ENCODE results near the gene MRPL2.

Gene MRPL2

DNA sequence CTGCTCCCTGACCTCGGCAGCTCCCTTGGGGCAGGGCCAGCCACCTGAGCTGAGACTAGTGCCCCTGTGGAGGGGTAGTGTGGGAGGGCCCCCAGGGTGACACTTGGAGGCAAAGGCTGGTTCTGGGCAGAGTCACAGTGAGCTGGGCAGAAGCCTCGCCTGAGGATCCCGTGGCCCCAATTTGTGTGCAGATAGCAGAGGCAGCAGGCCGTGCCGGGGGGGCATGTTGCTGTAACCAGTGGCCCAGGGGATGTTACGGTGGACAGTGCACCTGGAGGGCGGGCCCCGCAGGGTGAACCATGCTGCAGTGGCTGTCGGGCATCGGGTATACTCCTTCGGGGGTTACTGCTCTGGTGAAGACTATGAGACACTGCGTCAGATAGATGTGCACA lies 42.3 kb downstream of the MRPL2 start:
- DNase-seq: no peak

DNA sequence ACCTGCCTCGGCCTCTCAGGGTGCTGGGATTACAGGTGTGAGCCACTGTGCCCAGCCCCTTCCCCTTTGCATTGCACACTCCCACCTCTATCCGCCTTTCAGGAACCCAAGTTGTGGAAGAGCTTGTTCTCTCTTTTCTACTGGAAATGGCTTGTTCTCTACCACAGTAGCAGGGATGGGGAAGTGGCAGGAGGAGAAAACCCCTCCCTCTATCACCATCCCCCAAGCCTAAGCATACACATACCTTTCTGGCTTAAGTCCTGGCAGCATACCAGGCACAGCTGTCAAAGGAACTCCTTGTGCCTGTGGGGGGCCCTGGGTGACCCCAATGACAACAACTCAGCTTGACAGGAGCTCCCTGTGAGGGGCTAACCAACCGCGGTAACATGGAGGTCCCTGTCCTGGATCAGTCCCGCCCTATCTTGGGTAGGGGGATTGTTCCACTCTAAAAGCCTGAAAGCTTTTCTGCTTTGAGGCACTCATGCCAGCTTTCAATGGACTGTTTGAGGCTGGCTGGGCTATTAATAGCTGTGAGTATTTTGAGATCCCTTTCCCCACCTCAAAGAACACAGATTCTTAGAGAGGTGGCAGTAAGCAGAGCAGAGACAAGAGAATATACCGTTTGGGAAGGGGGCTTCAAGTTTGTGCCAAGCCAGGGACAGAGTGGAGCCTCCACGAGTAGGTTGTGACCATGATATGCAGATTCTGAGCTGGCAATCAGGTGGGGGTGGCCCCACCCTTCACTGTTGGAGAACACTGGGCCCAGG lies 42.9 kb downstream of the MRPL2 start:
- no peak for DNase-seq

DNA sequence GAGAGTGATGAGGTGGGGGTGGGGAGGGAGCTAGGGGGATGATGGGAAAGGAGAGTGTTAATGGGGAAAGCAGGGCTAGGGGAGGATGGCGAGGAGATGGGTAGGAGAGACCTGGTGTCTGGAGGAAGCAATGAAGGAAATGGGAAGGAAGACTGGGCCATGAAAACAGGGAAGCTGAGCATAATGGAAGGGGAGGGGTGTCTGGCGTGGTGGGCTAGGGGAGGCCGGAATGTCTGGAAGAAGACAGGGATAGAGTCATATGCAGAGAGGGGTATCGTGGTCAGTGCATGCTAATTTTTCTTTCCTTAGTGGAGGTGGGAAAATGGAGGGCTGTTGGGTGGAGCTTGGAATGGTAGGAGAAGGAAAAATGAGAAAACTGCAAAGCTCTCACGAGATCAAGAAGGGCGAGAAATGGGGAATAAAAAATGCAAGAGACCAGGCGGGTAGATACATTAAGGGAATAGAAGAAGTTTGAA lies 44.8 kb downstream of the MRPL2 start:
- DNase-seq: no peak

DNA sequence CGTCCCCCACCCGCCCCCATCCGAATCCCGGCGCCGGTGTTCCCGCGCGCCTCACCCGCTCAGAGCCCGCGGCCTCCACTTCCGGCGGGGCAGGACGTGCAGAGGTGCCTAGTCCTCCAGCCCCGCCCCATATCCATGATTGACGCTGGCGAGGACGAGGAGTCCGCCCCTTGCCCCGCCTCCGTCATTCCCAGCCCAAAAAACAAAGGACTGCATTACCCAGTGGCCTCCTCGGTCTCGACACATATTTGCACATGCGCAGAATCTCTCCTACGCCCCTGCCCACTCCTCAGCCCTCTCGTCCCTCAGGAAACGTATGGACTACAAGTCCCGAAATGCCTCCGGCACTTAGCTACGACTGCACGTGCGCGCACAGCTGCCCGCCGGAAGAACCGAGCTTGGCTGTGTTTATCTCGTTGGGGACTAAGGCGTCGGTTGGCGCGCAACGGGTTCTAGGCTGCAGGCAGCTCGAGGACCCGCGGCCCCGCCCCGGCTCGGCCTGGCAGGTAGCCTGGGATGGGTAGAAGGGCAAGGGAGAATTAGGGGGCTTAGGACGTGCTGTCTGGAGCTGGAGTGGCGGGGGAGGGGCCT lies 45.3 kb downstream of the MRPL2 start, which contains the start of the genes KLHDC3 and MEA1:
KLHDC3 (plus strand) TSS at position 407 of the 591 bp plus-strand sequence. CDS start 2,944 bp downstream, outside the sequence.
MEA1 (minus strand) TSS at position 104 of the 591 bp plus-strand sequence. CDS start 133 bp downstream, outside the sequence.
- peak; percentile 99 for DNase-seq

DNA sequence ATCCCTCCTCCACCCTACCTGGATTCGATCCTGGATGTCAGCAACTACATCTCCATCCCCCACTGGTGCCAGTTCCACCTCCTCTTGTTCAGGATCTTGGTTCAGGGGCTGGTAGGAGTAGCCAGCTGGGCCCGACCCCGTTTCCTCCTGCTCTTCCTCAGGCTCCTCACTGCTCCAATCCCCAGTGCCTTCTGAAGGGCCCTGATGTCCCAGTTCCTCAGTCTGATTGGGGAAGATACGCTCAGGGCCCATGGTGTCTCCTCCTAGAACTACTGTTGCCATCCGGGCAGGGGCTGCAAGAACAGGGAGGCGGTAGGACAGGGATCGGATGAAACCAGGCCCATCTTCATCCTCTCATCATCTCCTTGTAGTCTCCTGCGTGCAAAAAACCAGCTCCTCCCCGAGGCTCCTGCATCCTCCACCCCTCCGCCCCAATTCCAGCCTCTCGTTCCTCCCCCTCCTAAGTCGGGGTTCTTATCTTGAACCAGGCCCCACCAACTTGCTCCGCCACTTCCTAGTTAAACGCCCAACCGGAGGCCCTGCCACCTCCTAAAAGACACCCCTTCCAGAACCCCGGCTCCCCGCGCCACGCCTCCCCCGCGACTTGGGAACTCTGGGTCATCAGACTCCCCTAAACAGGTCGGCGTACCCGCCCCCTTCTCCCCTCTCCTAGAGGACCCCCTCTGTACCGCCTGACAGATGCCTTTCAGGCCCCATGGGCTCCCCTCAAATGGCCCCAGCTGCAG lies 46.0 kb downstream of the MRPL2 start:
- DNase-seq: no peak

DNA sequence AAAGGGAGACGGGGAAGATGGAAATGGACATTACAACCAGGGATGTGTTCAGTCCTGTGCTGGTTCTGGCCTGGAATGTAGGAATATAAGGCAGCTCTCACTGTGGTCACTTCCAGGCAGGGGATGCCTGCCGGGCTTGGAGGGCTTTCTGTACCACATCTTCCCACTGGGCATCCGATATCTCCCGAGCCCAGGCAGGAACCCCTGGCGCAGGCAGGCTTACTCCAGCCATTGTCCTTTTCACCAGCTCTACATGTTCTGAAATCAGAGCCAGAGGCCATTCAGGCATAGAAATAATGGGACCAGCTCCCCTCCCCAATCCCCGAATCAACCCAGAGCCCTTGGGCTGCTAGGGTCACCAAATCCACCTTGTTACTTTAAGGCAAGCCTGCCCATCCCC lies 46.9 kb downstream of the MRPL2 start:
- DNase-seq: no peak

DNA sequence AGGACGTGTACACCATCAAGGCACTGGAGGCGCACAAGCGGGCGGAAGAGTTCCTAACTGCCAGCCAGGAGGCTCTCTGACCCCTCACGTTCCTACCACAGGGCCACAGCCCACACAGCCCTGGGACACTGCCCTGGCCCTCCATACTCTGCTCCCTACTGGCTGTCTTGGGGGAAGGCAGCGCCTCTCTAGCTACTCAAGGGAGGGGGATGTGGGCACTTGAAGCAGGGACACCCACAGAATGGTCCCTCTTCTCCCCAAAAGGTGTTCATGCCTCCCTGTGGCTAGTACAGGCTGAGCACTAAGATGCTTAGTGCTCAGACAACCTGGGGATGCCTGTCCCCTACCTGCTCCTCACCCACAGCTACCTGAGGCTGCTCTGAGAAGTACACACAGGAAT lies 48.0 kb downstream of the MRPL2 start:
- no peak for DNase-seq

DNA sequence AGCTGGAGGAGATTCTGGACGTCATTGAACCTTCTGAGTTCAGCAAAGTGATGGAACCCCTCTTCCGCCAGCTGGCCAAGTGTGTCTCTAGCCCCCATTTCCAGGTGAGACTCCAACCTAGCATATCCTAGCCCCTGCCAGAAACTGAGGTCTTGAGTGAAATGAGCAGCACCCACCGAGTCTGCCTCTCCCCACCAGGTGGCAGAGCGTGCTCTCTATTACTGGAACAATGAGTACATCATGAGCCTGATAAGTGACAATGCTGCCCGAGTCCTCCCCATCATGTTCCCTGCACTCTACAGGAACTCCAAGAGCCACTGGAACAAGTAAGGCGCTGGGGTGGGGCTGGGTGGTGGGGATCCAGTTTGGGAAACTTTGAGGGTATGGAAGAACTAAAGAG lies 50.1 kb downstream of the MRPL2 start:
- no peak for DNase-seq

DNA sequence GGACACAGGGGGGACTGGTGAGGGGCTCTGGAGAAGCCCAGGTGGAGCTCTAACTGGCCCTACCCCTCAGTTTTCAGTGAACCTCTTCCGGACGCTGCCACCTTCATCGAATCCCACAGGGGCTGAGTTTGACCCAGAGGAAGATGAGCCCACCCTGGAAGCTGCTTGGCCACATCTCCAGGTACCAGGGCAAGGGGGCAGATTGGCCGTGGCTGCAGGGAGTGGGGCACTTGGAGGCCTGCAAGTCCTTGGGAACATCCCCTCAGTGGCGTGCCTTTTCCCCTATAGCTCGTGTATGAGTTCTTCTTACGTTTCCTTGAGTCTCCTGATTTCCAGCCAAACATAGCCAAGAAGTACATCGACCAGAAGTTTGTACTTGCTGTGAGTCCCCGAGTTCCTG lies 52.1 kb downstream of the MRPL2 start:
- DNase-seq: no peak

DNA sequence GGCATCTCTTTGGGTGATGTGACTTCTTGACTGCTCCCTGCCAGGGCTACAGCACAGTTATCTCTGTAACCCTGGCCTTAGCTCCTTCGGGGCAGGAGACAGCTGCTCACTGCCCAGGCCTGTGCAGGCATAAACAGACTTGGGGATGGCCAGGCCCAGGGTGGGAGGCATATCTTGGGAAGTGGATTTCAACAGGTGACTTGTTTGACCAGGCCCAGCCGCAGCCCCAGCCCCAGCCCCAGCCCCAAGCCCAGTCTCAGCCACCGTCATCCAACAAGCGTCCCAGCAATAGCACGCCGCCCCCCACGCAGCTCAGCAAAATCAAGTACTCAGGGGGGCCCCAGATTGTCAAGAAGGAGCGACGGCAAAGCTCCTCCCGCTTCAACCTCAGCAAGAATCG lies 53.0 kb downstream of the MRPL2 start:
- no peak for DNase-seq

DNA sequence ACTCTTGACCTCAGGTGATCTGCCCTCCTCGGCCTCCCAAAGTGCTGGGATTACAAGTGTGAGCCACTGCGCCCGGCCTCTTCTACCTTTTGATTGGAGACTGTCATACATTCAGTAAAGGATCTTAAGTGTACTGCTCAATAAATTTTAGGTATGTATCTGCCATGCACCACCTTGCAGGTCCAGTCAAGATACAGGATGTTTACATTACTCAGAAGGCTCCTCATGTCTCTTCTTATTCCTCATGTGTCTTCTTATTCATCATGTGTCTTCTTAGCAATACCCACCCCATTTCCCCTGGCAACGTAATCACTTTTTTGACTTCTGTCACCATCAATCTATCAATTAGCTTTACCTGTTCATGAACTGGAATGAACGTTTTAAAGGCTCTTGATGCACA lies 53.4 kb downstream of the MRPL2 start:
- DNase-seq: no peak

Measured in activated effector memory CD4-positive, alpha-beta T cell treated with Interleukin-2 at 50 U/mL for 16 hours (primary cell).